Neural cell (in vitro differentiated cells): ENCODE data around the gene MIEF1. TPM values are rescaled to one million over a fixed set of nuclear protein-coding genes. Genes with fewer than 3 reads are reported as not detected.

Experiments used
- H2AFZ ChIP-seq: fragments of 200-600, 300-800 bp; sonication (generic), shearing (Covaris generic); 2 replicates; pipeline ENCODE4 v1.6.0; 2014; ENCODE audit warnings: low read depth, mild to moderate bottlenecking, antibody characterized with exemption, low read length, moderate library complexity
- H3F3A ChIP-seq: fragments of 200-600 bp; shearing (Covaris generic); 2 replicates; pipeline ENCODE4 v1.6.1; 2016; ENCODE audit warnings: mild to moderate bottlenecking, moderate library complexity, mixed read lengths, antibody characterized with exemption, low read length; ENCODE audit not compliant: insufficient read depth, poor library complexity, severe bottlenecking
- H3K27ac ChIP-seq: fragments of 200-600, 300-800 bp; sonication (generic), shearing (Covaris generic); 2 replicates; pipeline ENCODE4 v1.5.1; 2014; ENCODE audit warnings: mild to moderate bottlenecking, low read length, moderate library complexity
- H3K27me3 ChIP-seq: fragments of 300-800, 200-600 bp; sonication (generic), shearing (Covaris generic); 2 replicates; pipeline ENCODE4 v1.6.0; 2014; ENCODE audit warnings: mild to moderate bottlenecking, low read depth, low read length, moderate library complexity; ENCODE audit not compliant: insufficient read depth
- H3K36me3 ChIP-seq: fragments of 300-800, 200-600 bp; sonication (generic), shearing (Covaris generic); 2 replicates; pipeline ENCODE4 v1.5.1; 2014; ENCODE audit warnings: mild to moderate bottlenecking, antibody characterized with exemption, low read length, moderate library complexity; ENCODE audit not compliant: insufficient read depth
- H3K4me2 ChIP-seq: fragments of 300-800, 200-600 bp; sonication (generic), shearing (Covaris generic); 2 replicates; pipeline ENCODE4 v1.6.0; 2014; ENCODE audit warnings: mild to moderate bottlenecking, low read length
- H3K4me3 ChIP-seq: fragments of 300-800, 200-600 bp; sonication (generic), shearing (Covaris generic); 2 replicates; pipeline ENCODE4 v1.5.1; 2014; ENCODE audit warnings: mild to moderate bottlenecking, low read length, moderate library complexity
- H3K79me2 ChIP-seq: fragments of 200-600 bp; shearing (Covaris generic); replicated peaks from 2 replicates; pipeline ENCODE4 v1.6.0; 2014; ENCODE audit warnings: mild to moderate bottlenecking, low read length, moderate library complexity; ENCODE audit not compliant: insufficient read depth
- H3K9ac ChIP-seq: fragments of 300-800, 200-600 bp; sonication (generic), shearing (Covaris generic); 2 replicates; pipeline ENCODE4 v1.6.1; 2016; ENCODE audit warnings: mild to moderate bottlenecking, low read length, mixed read lengths
- H3K9me2 ChIP-seq: fragments of 200-600 bp; shearing (Covaris generic); 2 replicates; pipeline ENCODE4 v1.6.1; 2016; ENCODE audit warnings: mild to moderate bottlenecking, low read length, mixed read lengths; ENCODE audit not compliant: insufficient read depth
- H3K9me3 ChIP-seq: fragments of 200-600, 300-800 bp; sonication (generic), shearing (Covaris generic); 2 replicates; pipeline ENCODE4 v1.6.1; 2016; ENCODE audit warnings: mild to moderate bottlenecking, mixed run types, low read length, moderate library complexity, mixed read lengths
- H4K20me1 ChIP-seq: fragments of 200-600 bp; shearing (Covaris generic); 2 replicates; pipeline ENCODE4 v1.6.1; 2016; ENCODE audit warnings: mild to moderate bottlenecking, mixed run types; ENCODE audit not compliant: insufficient read depth
- EP300 ChIP-seq: fragments of 450-650 bp; conservative IDR thresholded peaks from 2 replicates; pipeline ENCODE4 v1.6.1; 2014; ENCODE audit warnings: antibody characterized with exemption, mild to moderate bottlenecking, moderate library complexity; ENCODE audit not compliant: poor library complexity, severe bottlenecking
- EZH2 ChIP-seq: fragments of 200-600, 300-800 bp; shearing (Covaris generic), sonication (generic); IDR thresholded peaks from 2 replicates; pipeline ENCODE4 v1.6.1; 2014; ENCODE audit warnings: antibody characterized with exemption, low read length, borderline replicate concordance, mild to moderate bottlenecking; ENCODE audit not compliant: insufficient read depth, poor library complexity, severe bottlenecking
- MXI1 ChIP-seq: fragments of 450-650 bp; conservative IDR thresholded peaks from 2 replicates; pipeline ENCODE4 v1.6.1; 2014; ENCODE audit warnings: antibody characterized with exemption, mild to moderate bottlenecking; ENCODE audit not compliant: poor library complexity, severe bottlenecking
- POLR2AphosphoS5 ChIP-seq: IDR thresholded peaks from 2 replicates; pipeline ENCODE4 v1.6.1; 2012
- RAD21 ChIP-seq: fragments of 450-650 bp; conservative IDR thresholded peaks from 2 replicates; pipeline ENCODE4 v1.6.1; 2014; ENCODE audit warnings: antibody characterized with exemption, mild to moderate bottlenecking, moderate library complexity
- SMC3 ChIP-seq: fragments of 450-650 bp; conservative IDR thresholded peaks from 2 replicates; pipeline ENCODE4 v1.6.1; 2014; ENCODE audit warnings: antibody characterized with exemption, mild to moderate bottlenecking, moderate library complexity; ENCODE audit not compliant: poor library complexity
- TAF1 ChIP-seq: IDR thresholded peaks from 2 replicates; pipeline ENCODE4 v1.6.1; 2012; ENCODE audit warnings: low read depth
- polyA plus RNA-seq: library from polyadenylated mRNA; depleted of rRNA; stranded (reverse); fragments of >200 nt; gene quantifications from 2 replicates; pipeline ENCODE4 v1.2.3, GENCODE V29; 2014
- TF ChIP-seq, protein P1 (sequence below): IDR thresholded peaks from 2 replicates; pipeline ENCODE4 v1.6.1; 2012; ENCODE audit warnings: borderline replicate concordance
- TF ChIP-seq, protein P2 (sequence below): fragments of 450-650 bp; IDR thresholded peaks from 2 replicates; pipeline ENCODE4 v1.5.1; 2014; ENCODE audit warnings: antibody characterized with exemption, mild to moderate bottlenecking, moderate library complexity; ENCODE audit not compliant: poor library complexity, severe bottlenecking

The MIEF1 gene
- polyA plus RNA-seq, 1 donor from 2014 or later: 19.8 TPM

DNA sequence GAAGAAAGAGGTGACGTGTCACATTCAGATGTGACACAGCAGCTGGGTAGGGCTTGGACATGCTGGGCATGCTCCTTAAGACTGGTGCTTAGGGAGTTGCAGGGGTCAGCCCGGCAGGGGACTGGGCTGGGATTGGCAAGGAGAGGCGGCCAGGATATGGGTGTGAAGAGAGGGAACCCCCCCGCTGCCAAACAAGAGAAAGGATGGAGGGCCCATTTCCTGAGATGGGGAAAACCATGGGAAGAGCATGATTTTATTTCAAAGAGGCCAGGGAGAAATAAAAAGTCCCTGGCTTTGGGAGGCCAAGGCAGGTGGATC, 23.5 kb downstream of the MIEF1 start:
- no peaks in the 10 kb centered on the region for H3K9me2 ChIP-seq
- no peak overlapping the region for H2AFZ ChIP-seq
- H3K79me2 ChIP-seq: peaks cover 57% of the 10 kb centered on the region
- no peak overlapping the region for H3K4me2 ChIP-seq
- no peak overlapping the region for H3K4me3 ChIP-seq
- H3K9ac ChIP-seq: no peak overlapping the region
- peaks cover 37% of the 10 kb centered on the region for H4K20me1 ChIP-seq
- no peaks in the 10 kb centered on the region for H3K9me3 ChIP-seq
- H3K36me3 ChIP-seq: peaks cover 4% of the 10 kb centered on the region
- TF ChIP-seq SMC3: no peak
- TF ChIP-seq EZH2: no peak
- no peak for TF ChIP-seq RAD21
- TF ChIP-seq EP300: no peak
- no peak for TF ChIP-seq POLR2AphosphoS5
- TF ChIP-seq, protein P1, sequence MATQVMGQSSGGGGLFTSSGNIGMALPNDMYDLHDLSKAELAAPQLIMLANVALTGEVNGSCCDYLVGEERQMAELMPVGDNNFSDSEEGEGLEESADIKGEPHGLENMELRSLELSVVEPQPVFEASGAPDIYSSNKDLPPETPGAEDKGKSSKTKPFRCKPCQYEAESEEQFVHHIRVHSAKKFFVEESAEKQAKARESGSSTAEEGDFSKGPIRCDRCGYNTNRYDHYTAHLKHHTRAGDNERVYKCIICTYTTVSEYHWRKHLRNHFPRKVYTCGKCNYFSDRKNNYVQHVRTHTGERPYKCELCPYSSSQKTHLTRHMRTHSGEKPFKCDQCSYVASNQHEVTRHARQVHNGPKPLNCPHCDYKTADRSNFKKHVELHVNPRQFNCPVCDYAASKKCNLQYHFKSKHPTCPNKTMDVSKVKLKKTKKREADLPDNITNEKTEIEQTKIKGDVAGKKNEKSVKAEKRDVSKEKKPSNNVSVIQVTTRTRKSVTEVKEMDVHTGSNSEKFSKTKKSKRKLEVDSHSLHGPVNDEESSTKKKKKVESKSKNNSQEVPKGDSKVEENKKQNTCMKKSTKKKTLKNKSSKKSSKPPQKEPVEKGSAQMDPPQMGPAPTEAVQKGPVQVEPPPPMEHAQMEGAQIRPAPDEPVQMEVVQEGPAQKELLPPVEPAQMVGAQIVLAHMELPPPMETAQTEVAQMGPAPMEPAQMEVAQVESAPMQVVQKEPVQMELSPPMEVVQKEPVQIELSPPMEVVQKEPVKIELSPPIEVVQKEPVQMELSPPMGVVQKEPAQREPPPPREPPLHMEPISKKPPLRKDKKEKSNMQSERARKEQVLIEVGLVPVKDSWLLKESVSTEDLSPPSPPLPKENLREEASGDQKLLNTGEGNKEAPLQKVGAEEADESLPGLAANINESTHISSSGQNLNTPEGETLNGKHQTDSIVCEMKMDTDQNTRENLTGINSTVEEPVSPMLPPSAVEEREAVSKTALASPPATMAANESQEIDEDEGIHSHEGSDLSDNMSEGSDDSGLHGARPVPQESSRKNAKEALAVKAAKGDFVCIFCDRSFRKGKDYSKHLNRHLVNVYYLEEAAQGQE: no peak
- TF ChIP-seq, protein P2, sequence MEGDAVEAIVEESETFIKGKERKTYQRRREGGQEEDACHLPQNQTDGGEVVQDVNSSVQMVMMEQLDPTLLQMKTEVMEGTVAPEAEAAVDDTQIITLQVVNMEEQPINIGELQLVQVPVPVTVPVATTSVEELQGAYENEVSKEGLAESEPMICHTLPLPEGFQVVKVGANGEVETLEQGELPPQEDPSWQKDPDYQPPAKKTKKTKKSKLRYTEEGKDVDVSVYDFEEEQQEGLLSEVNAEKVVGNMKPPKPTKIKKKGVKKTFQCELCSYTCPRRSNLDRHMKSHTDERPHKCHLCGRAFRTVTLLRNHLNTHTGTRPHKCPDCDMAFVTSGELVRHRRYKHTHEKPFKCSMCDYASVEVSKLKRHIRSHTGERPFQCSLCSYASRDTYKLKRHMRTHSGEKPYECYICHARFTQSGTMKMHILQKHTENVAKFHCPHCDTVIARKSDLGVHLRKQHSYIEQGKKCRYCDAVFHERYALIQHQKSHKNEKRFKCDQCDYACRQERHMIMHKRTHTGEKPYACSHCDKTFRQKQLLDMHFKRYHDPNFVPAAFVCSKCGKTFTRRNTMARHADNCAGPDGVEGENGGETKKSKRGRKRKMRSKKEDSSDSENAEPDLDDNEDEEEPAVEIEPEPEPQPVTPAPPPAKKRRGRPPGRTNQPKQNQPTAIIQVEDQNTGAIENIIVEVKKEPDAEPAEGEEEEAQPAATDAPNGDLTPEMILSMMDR: no peak
- TF ChIP-seq MXI1: no peak
- no peak overlapping the region for H3K27ac ChIP-seq
- H3F3A ChIP-seq: no peaks in the 10 kb centered on the region
- H3K27me3 ChIP-seq: no peaks in the 10 kb centered on the region

DNA sequence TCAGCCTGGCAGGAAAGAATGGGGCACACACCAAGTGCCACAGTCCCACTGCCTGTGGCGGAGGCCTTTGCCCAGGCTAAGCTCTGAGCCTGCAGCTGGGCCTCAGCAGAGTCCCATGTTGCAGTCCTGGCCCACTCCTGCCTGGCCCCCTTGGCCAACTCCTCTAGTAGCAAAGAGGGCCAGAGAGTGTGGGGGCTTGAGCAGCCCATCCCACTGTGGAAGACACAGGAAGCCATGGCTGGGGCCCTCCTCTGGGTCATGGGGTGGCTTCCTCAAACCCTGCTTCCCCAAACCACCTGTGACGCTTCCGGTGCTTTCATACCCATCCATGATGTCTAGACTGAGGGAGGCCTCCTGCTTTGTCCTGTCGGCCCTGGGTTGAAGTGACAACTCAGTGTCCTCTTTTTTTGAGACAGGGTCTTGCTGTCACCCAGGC, 24.7 kb downstream of the MIEF1 start:
- Histone ChIP-seq H3F3A (no peaks in the 10 kb centered on the region), H3K9ac (no peak overlapping the region), H3K36me3 (no peaks in the 10 kb centered on the region), H3K27ac (no peak overlapping the region), H4K20me1 (peaks cover 33% of the 10 kb centered on the region), H3K9me2 (no peaks in the 10 kb centered on the region), H3K4me3 (no peak overlapping the region), H3K4me2 (no peak overlapping the region), H3K27me3 (no peaks in the 10 kb centered on the region), H2AFZ (no peak overlapping the region), H3K9me3 (no peaks in the 10 kb centered on the region), H3K79me2 (peaks cover 56% of the 10 kb centered on the region)
- TF ChIP-seq EP300 (no peak), RAD21 (no peak), MXI1 (no peak), TAF1 (no peak), POLR2AphosphoS5 (no peak), EZH2 (no peak), SMC3 (no peak)
- TF ChIP-seq, protein P1: no peak
- TF ChIP-seq, protein P2: no peak
